HEK293 (cell line): Measurements from ENCODE around the gene MYD88.
A peak's percentile ranks its signal among the peaks of the same experiment; 100 is the strongest.

ENCODE experiments used
- CTCF ChIA-PET: fragments of 350-600 bp; formaldehyde crosslinking; extraction: SDS; loops from one replicate; lab custom pipeline; 2021; ENCODE audit warnings: antibody characterized with exemption; lab: Yijun Ruan, JAX
- POLR2A ChIA-PET: fragments of 300-600 bp; formaldehyde crosslinking; extraction: SDS; loops from one replicate; lab custom pipeline; 2020; ENCODE audit warnings: antibody characterized with exemption, inconsistent platforms; lab: Yijun Ruan, JAX
- H3K27ac ChIP-seq: fragments of 200-500 bp; sonication (Bioruptor generic); 2 replicates; pipeline ENCODE4 v1.5.1; 2014; ENCODE audit warnings: low read depth, low read length, control low read depth, inconsistent platforms; ENCODE audit errors: extremely low read depth
- H3K36me3 ChIP-seq, 2 experiments: fragments of 200-500 bp in 1 of 2; sonication (Bioruptor generic) in 1 of 2; 1 replicate in 1 of 2; 2 replicates in 1 of 2; pipeline ENCODE4 v1.5.1; 2014 to 2017; ENCODE audit warnings: inconsistent platforms in 2 of 2, low read length in 2 of 2; ENCODE audit not compliant: control insufficient read depth in 2 of 2, insufficient read depth in 1 of 2
- H3K4me1 ChIP-seq: fragments of 200-500 bp; sonication (Bioruptor generic); 2 replicates; pipeline ENCODE4 v1.5.1; 2014; ENCODE audit warnings: mild to moderate bottlenecking, low read length, inconsistent platforms; ENCODE audit not compliant: control insufficient read depth, insufficient read depth
- H3K4me3 ChIP-seq: 2 replicates; pipeline ENCODE4 v1.5.1; 2011; ENCODE audit warnings: low read depth, mild to moderate bottlenecking, control low read depth, low read length, moderate library complexity
- H3K9me3 ChIP-seq: fragments of 200-500 bp; sonication (Bioruptor generic); 2 replicates; pipeline ENCODE4 v1.5.1; 2014; ENCODE audit warnings: low read depth, low read length, inconsistent platforms; ENCODE audit not compliant: control insufficient read depth, insufficient read depth
- BCL11B ChIP-seq: fragments of 450-650 bp; formaldehyde crosslinking; IDR thresholded peaks from 2 replicates; pipeline ENCODE4 v1.5.1; 2016; ENCODE audit warnings: low read depth, missing biosample characterization, missing genetic modification characterization
- EGR2 ChIP-seq: fragments of 450-650 bp; formaldehyde crosslinking; IDR thresholded peaks from 2 replicates; pipeline ENCODE4 v1.5.1; 2016; ENCODE audit warnings: low read depth, missing biosample characterization, missing genetic modification characterization
- GLIS2 ChIP-seq: fragments of 450-650 bp; formaldehyde crosslinking; IDR thresholded peaks from 2 replicates; pipeline ENCODE4 v1.5.1; 2016; ENCODE audit warnings: missing biosample characterization, missing genetic modification characterization
- HOXA7 ChIP-seq: sonication (generic); formaldehyde crosslinking; IDR thresholded peaks from 2 replicates; pipeline ENCODE4 v1.8.1; 2022; ENCODE audit warnings: missing genetic modification reagents, borderline replicate concordance
- KLF1 ChIP-seq: fragments of 450-650 bp; formaldehyde crosslinking; IDR thresholded peaks from 2 replicates; pipeline ENCODE4 v1.5.1; 2016; ENCODE audit warnings: missing biosample characterization, missing genetic modification characterization
- KLF7 ChIP-seq: fragments of 450-650 bp; formaldehyde crosslinking; IDR thresholded peaks from 2 replicates; pipeline ENCODE4 v1.5.1; 2016; ENCODE audit warnings: missing biosample characterization, missing genetic modification characterization, borderline replicate concordance
- KLF8 ChIP-seq: fragments of 450-650 bp; formaldehyde crosslinking; IDR thresholded peaks from 2 replicates; pipeline ENCODE4 v1.5.1; 2016; ENCODE audit warnings: missing biosample characterization, missing genetic modification characterization
- OSR2 ChIP-seq: fragments of 450-650 bp; formaldehyde crosslinking; IDR thresholded peaks from 2 replicates; pipeline ENCODE4 v1.5.1; 2016; ENCODE audit warnings: missing biosample characterization, missing genetic modification characterization
- SP7 ChIP-seq: fragments of 450-650 bp; formaldehyde crosslinking; IDR thresholded peaks from 2 replicates; pipeline ENCODE4 v1.5.1; 2016; ENCODE audit warnings: missing biosample characterization, missing genetic modification characterization
- TRIM28 ChIP-seq: IDR thresholded peaks from 2 replicates; pipeline ENCODE4 v1.6.1; 2011; ENCODE audit warnings: low read length, control low read depth, borderline replicate concordance
- ZBTB17 ChIP-seq: fragments of 450-650 bp; formaldehyde crosslinking; IDR thresholded peaks from 2 replicates; pipeline ENCODE4 v1.5.1; 2016; ENCODE audit warnings: missing biosample characterization, missing genetic modification characterization
- ZNF23 ChIP-seq: fragments of 450-650 bp; formaldehyde crosslinking; IDR thresholded peaks from 2 replicates; pipeline ENCODE4 v1.5.1; 2016; ENCODE audit warnings: missing biosample characterization, missing genetic modification characterization, borderline replicate concordance
- ZNF341 ChIP-seq: fragments of 450-650 bp; formaldehyde crosslinking; IDR thresholded peaks from 2 replicates; pipeline ENCODE4; 2016; ENCODE audit warnings: low read depth, missing biosample characterization, missing genetic modification characterization
- ZNF350 ChIP-seq: fragments of 450-650 bp; formaldehyde crosslinking; IDR thresholded peaks from 2 replicates; pipeline ENCODE4 v1.5.0; 2017; ENCODE audit warnings: missing biosample characterization, mild to moderate bottlenecking, missing genetic modification characterization
- ZNF510 ChIP-seq: fragments of 450-650 bp; formaldehyde crosslinking; IDR thresholded peaks from 2 replicates; pipeline ENCODE4 v1.5.1; 2018; ENCODE audit warnings: mild to moderate bottlenecking, missing genetic modification characterization, missing biosample characterization; ENCODE audit not compliant: insufficient replicate concordance
- ZNF629 ChIP-seq: fragments of 450-650 bp; formaldehyde crosslinking; IDR thresholded peaks from 2 replicates; pipeline ENCODE4 v1.5.1; 2017; ENCODE audit warnings: missing biosample characterization, missing genetic modification characterization
- ZNF76 ChIP-seq: fragments of 450-650 bp; formaldehyde crosslinking; IDR thresholded peaks from 2 replicates; pipeline ENCODE4; 2016; ENCODE audit warnings: low read depth, missing biosample characterization, missing genetic modification characterization, borderline replicate concordance
- ZNF785 ChIP-seq: fragments of 450-650 bp; formaldehyde crosslinking; IDR thresholded peaks from 2 replicates; pipeline ENCODE4 v1.5.1; 2016; ENCODE audit warnings: missing biosample characterization, missing genetic modification characterization
- ZSCAN30 ChIP-seq: fragments of 450-650 bp; IDR thresholded peaks from 2 replicates; pipeline ENCODE4 v1.5.1; 2018; ENCODE audit warnings: missing biosample characterization, mild to moderate bottlenecking, missing genetic modification characterization, moderate library complexity
- TF ChIP-seq, protein P1 (sequence below): fragments of 450-650 bp; formaldehyde crosslinking; IDR thresholded peaks from 2 replicates; pipeline ENCODE4 v1.5.1; 2017; ENCODE audit warnings: missing biosample characterization, missing genetic modification characterization
- TF ChIP-seq, protein P2 (sequence below): fragments of 450-650 bp; formaldehyde crosslinking; IDR thresholded peaks from 2 replicates; pipeline ENCODE4 v1.5.1; 2016; ENCODE audit warnings: missing biosample characterization, missing genetic modification characterization
- TF ChIP-seq, protein P3 (sequence below): fragments of 450-650 bp; formaldehyde crosslinking; IDR thresholded peaks from 2 replicates; pipeline ENCODE4 v1.5.1; 2016; ENCODE audit warnings: missing biosample characterization, missing genetic modification characterization
- TF ChIP-seq, protein P4 (sequence below): fragments of 450-650 bp; formaldehyde crosslinking; IDR thresholded peaks from 2 replicates; pipeline ENCODE4 v1.5.1; 2016; ENCODE audit warnings: missing biosample characterization, missing genetic modification characterization

The MYD88 gene

DNA sequence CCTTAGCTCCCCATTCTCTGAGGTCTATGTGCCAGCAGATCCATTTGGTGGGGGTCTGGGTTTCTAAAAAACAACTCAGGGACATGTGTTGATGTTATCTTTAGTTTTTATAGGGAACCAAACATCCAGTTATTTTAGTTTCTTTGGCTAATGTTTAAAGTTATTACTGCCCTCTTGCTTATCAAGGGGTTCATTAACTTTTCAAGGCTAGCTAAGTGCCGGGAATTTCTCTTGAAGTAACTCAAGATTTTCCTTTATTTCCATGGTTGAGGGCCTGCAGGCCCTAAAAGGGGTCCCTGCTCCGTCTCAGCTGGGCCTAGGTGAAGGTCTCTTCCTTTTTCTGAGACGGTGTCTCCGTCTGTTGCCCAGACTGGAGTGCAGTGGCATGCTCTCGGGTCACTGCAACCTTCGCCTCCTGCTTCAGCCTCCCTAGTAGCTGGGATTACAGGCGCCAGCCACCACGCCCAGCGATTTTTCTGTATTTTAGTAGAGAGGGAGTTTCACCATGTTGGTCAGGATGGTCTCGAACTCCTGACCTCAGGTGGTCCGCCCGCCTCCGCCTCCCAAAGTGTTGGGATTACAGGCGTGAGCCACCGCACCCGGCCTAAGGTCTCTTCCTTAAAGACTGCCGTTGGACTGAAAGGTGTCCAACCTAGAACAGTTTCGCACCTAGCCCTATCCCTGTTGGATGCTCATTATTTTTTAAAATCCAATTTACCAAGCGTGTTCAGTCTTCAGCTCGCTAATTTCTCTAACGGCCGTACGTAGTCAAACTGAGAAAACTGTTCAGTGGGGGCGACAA, 25.6 kb downstream of the MYD88 start:
- no peaks in the 10 kb centered on the region for H3K9me3 ChIP-seq

DNA sequence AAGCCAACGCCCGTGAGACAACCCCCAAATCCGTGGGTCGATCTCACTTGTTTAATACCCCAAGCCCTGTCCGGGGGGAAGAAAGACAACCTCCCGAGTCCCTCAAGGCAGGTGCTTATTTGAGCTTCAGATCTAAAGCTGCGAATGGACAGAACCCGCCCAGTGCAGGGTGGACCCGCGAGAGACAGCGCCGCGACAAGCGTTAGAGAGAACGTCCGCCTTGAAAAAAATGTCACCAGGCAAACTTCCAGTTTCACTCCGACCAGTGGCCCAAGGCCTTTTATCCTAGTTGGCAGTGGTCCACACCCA, 26.1 kb downstream of the MYD88 start:
- TF ChIP-seq ZSCAN30 (0 out of 2 replicates have a peak, but pooled peaks have one; percentile 8), ZNF785 (no peak), EGR2 (no peak), KLF7 (tag by site-specific recombination) (peak; percentile 66), GLIS2 (tag by site-specific recombination) (peak; percentile 68; the same call in 1 of the 2 replicates), SP7 (tag by site-specific recombination) (no peak), HOXA7 (CRISPR knock-in tag) (no peak), KLF8 (tag by site-specific recombination) (0 out of 2 replicates have a peak, but pooled peaks have one; percentile 13), TRIM28 (no peak)
- TF ChIP-seq, protein P1, sequence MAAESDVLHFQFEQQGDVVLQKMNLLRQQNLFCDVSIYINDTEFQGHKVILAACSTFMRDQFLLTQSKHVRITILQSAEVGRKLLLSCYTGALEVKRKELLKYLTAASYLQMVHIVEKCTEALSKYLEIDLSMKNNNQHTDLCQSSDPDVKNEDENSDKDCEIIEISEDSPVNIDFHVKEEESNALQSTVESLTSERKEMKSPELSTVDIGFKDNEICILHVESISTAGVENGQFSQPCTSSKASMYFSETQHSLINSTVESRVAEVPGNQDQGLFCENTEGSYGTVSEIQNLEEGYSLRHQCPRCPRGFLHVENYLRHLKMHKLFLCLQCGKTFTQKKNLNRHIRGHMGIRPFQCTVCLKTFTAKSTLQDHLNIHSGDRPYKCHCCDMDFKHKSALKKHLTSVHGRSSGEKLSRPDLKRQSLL (tag by site-specific recombination) = no peak
- TF ChIP-seq, protein P2, sequence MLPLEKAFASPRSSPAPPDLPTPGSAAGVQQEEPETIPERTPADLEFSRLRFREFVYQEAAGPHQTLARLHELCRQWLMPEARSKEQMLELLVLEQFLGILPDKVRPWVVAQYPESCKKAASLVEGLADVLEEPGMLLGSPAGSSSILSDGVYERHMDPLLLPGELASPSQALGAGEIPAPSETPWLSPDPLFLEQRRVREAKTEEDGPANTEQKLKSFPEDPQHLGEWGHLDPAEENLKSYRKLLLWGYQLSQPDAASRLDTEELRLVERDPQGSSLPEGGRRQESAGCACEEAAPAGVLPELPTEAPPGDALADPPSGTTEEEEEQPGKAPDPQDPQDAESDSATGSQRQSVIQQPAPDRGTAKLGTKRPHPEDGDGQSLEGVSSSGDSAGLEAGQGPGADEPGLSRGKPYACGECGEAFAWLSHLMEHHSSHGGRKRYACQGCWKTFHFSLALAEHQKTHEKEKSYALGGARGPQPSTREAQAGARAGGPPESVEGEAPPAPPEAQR (tag by site-specific recombination) = no peak
- ChIA-PET CTCF (interaction anchor here (0.7 to 1.5 kb wide), 3 partner anchors 34 to 490 kb away, joined by 3 to 4 read pairs (median 4); no protein-coding TSS in a partner anchor), POLR2A (interaction anchor here (0.5 to 4.1 kb wide), 10 partner anchors 10 to 1008 kb away, joined by 3 to 48 read pairs (median 3); partner anchors contain the start of genes ACAA1 and MYD88)
- Histone ChIP-seq H3K27ac (peak overlapping the region; percentile 82; the same call in 1 of the 2 replicates), H3K36me3 (no peaks in the 10 kb centered on the region), H3K4me3 (peak overlapping the region; percentile 80), H3K4me1 (no peaks in the 10 kb centered on the region), H3K9me3 (no peaks in the 10 kb centered on the region)

More for the DNA sequence above, 25.6 kb downstream of the MYD88 start:
- no peak for TF ChIP-seq ZNF510 (tag by site-specific recombination)
- no peaks in the 10 kb centered on the region for H3K36me3 ChIP-seq
- ChIA-PET CTCF (interaction anchor here (0.7 to 1.5 kb wide), 3 partner anchors 8 to 490 kb away, joined by 3 to 4 read pairs (median 4); no protein-coding TSS in a partner anchor), POLR2A (interaction anchor here (0.5 to 4.1 kb wide), 6 partner anchors 9 to 1009 kb away, joined by 3 to 48 read pairs (median 3); partner anchors contain the start of genes ACAA1 and MYD88)
- no peaks in the 10 kb centered on the region for H3K4me1 ChIP-seq
- H3K27ac ChIP-seq = peak overlapping the region; percentile 82; the same call in 1 of the 2 replicates
- peak overlapping the region; percentile 80 for H3K4me3 ChIP-seq

DNA sequence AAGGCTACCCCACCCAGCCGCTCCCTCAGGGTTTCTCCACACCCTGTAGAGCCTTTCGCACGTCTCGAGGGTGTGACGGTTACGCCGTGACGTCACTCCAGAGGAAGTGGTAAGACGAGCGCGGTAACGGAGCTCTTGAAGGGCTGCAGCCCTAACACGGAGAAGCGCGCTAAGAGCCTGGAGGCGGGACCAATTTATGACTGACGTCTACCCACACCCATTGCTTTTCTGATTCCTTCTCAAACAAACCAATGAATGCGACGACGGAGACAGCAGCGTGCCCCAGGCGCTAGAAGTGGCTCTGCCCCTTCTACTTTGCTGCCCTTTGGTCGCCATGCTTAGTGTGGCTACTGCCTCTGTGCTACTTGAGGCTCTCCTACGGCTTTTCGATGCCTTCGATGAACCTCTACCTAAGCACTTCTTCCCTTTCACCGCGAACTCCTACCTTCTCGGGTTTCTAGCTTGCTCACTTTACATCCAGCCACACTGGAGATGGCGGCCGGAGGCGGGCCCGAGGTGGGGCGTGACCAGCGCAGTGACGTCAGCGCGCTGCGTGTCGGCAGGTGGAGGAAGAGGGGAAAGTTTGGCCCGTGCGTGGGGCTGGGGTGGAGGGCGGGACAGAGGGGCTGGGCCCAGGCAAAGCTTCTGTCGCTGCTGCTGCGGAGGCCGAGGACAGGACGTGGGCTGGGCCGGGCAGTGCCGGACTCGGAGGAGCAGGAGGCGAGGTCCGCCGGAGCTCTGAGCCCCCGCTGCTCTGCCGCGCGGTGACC, 26.7 kb downstream of the MYD88 start, which contains the start of gene OXSR1:
OXSR1 (plus strand) TSS at position 586 of the 770 bp plus-strand sequence. CDS start 340 bp downstream, outside the sequence.
- Histone ChIP-seq H3K36me3 (no peaks in the 10 kb centered on the region), H3K27ac (peak within 1 kb of the TSS; percentile 82), H3K4me3 (peak within 1 kb of the TSS; percentile 80), H3K9me3 (no peaks in the 10 kb centered on the region), H3K4me1 (no peaks in the 10 kb centered on the region)
- POLR2A ChIA-PET = interaction anchor here (0.5 to 4.1 kb wide), 11 partner anchors 11 to 1008 kb away, joined by 3 to 48 read pairs (median 3); partner anchors contain the start of genes ACAA1, MYD88 and XYLB
- CTCF ChIA-PET = interaction anchor here (0.7 kb wide), 3 partner anchors 14 to 489 kb away, joined by 3 to 6 read pairs (median 4); no protein-coding TSS in a partner anchor
- TF ChIP-seq, protein P3, sequence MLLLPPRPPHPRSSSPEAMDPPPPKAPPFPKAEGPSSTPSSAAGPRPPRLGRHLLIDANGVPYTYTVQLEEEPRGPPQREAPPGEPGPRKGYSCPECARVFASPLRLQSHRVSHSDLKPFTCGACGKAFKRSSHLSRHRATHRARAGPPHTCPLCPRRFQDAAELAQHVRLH (tag by site-specific recombination) = peak; percentile 36; the same call in 1 of the 2 replicates
- TF ChIP-seq BCL11B (no peak), ZNF23 (tag by site-specific recombination) (no peak), ZNF341 (tag by site-specific recombination) (peak; percentile 74), KLF1 (tag by site-specific recombination) (peak; percentile 87), OSR2 (0 out of 2 replicates have a peak, but pooled peaks have one; percentile 14), TRIM28 (0 out of 2 replicates have a peak, but pooled peaks have one; percentile 49), ZNF76 (tag by site-specific recombination) (peak; percentile 72), ZBTB17 (peak; percentile 89), ZNF629 (tag by site-specific recombination) (peak; percentile 100), ZNF350 (tag by site-specific recombination) (no peak)
- TF ChIP-seq, protein P4, sequence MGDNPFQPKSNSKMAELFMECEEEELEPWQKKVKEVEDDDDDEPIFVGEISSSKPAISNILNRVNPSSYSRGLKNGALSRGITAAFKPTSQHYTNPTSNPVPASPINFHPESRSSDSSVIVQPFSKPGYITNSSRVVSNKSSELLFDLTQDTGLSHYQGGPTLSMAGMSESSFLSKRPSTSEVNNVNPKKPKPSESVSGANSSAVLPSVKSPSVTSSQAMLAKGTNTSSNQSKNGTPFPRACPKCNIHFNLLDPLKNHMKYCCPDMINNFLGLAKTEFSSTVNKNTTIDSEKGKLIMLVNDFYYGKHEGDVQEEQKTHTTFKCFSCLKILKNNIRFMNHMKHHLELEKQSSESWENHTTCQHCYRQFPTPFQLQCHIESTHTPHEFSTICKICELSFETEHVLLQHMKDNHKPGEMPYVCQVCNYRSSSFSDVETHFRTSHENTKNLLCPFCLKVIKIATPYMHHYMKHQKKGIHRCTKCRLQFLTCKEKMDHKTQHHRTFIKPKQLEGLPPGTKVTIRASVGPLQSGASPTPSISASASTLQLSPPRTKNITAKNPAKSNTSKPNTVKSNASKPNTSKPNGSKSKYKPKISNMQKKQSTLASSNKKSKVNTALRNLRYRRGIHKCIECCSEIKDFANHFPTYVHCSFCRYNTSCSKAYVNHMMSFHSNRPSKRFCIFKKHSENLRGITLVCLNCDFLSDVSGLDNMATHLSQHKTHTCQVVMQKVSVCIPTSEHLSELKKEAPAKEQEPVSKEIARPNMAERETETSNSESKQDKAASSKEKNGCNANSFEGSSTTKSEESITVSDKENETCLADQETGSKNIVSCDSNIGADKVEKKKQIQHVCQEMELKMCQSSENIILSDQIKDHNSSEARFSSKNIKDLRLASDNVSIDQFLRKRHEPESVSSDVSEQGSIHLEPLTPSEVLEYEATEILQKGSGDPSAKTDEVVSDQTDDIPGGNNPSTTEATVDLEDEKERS (tag by site-specific recombination) = no peak
